Fibroblast of lung (primary cell): ENCODE data around the gene CORIN. TPM values are rescaled to one million over a fixed set of nuclear protein-coding genes. Genes with fewer than 3 reads are reported as not detected.

Source experiments
- DNase-seq, 2 donors: peaks; one replicate each; pipeline versions ENCODE4 v3.0.0 to v3.0.0-alpha.2; 2010; ENCODE audit warnings: low read depth in 2 of 2
- H2AFZ ChIP-seq: 2 replicates; pipeline ENCODE4 v1.5.1; 2012; ENCODE audit warnings: low read length, control low read depth, inconsistent platforms
- H3K27ac ChIP-seq: 2 replicates; pipeline ENCODE4 v1.5.1; 2011; ENCODE audit warnings: low read length, control low read depth; ENCODE audit not compliant: insufficient read depth
- H3K27me3 ChIP-seq: 2 replicates; pipeline ENCODE4 v1.5.1; 2011; ENCODE audit warnings: mild to moderate bottlenecking, low read length; ENCODE audit not compliant: control insufficient read depth, insufficient read depth
- H3K36me3 ChIP-seq: 2 replicates; pipeline ENCODE4 v1.5.1; 2011; ENCODE audit warnings: low read length; ENCODE audit not compliant: control insufficient read depth, insufficient read depth
- H3K4me1 ChIP-seq: 2 replicates; pipeline ENCODE4 v1.5.1; 2011; ENCODE audit warnings: low read length; ENCODE audit not compliant: control insufficient read depth, insufficient read depth; ENCODE audit errors: extremely low read depth
- H3K4me2 ChIP-seq: 2 replicates; pipeline ENCODE4 v1.5.1; 2011; ENCODE audit warnings: low read length, control low read depth; ENCODE audit not compliant: insufficient read depth; ENCODE audit errors: extremely low read depth
- H3K4me3 ChIP-seq, 4 experiments: fragments of 200-600 bp in 1 of 4; sonication (generic) in 1 of 4; replicated peaks in 1 of 4; 2 replicates each; pipeline ENCODE4 v1.5.1; 2011 to 2016; ENCODE audit warnings: low read length in 4 of 4, low read depth in 3 of 4, mild to moderate bottlenecking in 3 of 4, control low read depth in 2 of 4, inconsistent platforms in 1 of 4, mixed read lengths in 1 of 4; ENCODE audit not compliant: insufficient read depth in 1 of 4; ENCODE audit errors: control extremely low read depth in 1 of 4
- H3K79me2 ChIP-seq: 2 replicates; pipeline ENCODE4 v1.5.1; 2012; ENCODE audit warnings: mild to moderate bottlenecking, low read length, inconsistent platforms; ENCODE audit not compliant: control insufficient read depth, insufficient read depth
- H3K9ac ChIP-seq: 2 replicates; pipeline ENCODE4 v1.5.1; 2011; ENCODE audit warnings: mild to moderate bottlenecking, low read length, control low read depth; ENCODE audit not compliant: insufficient read depth
- H3K9me3 ChIP-seq: 2 replicates; pipeline ENCODE4 v1.5.1; 2012; ENCODE audit warnings: low read depth, low read length; ENCODE audit not compliant: control insufficient read depth, insufficient read depth
- H4K20me1 ChIP-seq: 2 replicates; pipeline ENCODE4 v1.5.1; 2011; ENCODE audit warnings: low read length; ENCODE audit not compliant: control insufficient read depth, insufficient read depth; ENCODE audit errors: extremely low read depth
- EZH2 ChIP-seq: IDR thresholded peaks from 2 replicates; pipeline ENCODE4 v1.5.1; 2012; ENCODE audit warnings: low read length, control low read depth, mild to moderate bottlenecking; ENCODE audit errors: missing control alignments
- polyA plus RNA-seq, 2 donors: library from polyadenylated mRNA; depleted of rRNA in 1 of 2; stranded (reverse) in 1 of 2; unstranded in 1 of 2; fragments of >200 nt; gene quantifications; 2 replicates each; pipeline ENCODE4 v1.2.1, GENCODE V29; 2011 to 2012; ENCODE audit warnings: missing spikeins in 1 of 2
- total RNA-seq: library from RNA; depleted of rRNA; stranded (reverse); fragments of >200 nt; gene quantifications from 2 replicates; pipeline ENCODE4 v1.2.1, GENCODE V29; 2014
- TF ChIP-seq, protein P1 (sequence below), 2 donors: IDR thresholded peaks in 1 of 2; conservative IDR thresholded peaks in 1 of 2; 1 replicate in 1 of 2; 2 replicates in 1 of 2; pipeline ENCODE4 v1.5.1; 2011 to 2012; ENCODE audit warnings: low read length in 2 of 2, control low read depth in 1 of 2, inconsistent platforms in 1 of 2, low read depth in 1 of 2, mild to moderate bottlenecking in 1 of 2

Gene CORIN
- total and polyA plus RNA-seq, 2 donors (not counting 1 experiment from before 2014, with no cell fraction given): 1.5 to 22.2 TPM

DNA sequence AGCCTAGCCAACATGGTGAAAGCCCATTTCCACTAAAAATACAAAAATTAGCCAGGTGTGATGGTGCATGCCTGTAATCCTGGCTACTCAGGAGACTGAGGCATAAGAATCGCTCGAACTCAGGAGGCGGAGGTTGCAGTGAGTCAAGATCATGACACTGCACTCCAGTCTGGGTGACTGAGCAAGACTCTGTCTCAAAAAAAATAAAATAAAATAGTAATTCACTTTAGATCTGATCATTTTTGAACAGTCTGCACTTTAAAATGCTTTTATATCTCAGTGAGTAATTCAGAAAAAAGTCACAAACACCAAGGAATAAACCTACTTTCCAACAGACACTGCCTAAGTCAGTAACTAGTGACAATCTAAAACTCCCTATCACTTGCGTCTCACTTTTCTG lies 25.6 kb upstream of the CORIN start:
- H3K27me3 ChIP-seq: no peaks in the 10 kb centered on the region
- no peaks in the 10 kb centered on the region for H3K36me3 ChIP-seq
- no peak overlapping the region for H3K4me3 ChIP-seq
- H3K27ac ChIP-seq: no peak overlapping the region
- H3K9ac ChIP-seq: no peak overlapping the region
- no peak overlapping the region for H2AFZ ChIP-seq
- DNase-seq: peak in 1 of 2 donors; percentile 35
- no peaks in the 10 kb centered on the region for H3K9me3 ChIP-seq
- H4K20me1 ChIP-seq: no peaks in the 10 kb centered on the region
- H3K4me1 ChIP-seq: peaks cover 3% of the 10 kb centered on the region
- no peak for TF ChIP-seq EZH2
- TF ChIP-seq, protein P1, sequence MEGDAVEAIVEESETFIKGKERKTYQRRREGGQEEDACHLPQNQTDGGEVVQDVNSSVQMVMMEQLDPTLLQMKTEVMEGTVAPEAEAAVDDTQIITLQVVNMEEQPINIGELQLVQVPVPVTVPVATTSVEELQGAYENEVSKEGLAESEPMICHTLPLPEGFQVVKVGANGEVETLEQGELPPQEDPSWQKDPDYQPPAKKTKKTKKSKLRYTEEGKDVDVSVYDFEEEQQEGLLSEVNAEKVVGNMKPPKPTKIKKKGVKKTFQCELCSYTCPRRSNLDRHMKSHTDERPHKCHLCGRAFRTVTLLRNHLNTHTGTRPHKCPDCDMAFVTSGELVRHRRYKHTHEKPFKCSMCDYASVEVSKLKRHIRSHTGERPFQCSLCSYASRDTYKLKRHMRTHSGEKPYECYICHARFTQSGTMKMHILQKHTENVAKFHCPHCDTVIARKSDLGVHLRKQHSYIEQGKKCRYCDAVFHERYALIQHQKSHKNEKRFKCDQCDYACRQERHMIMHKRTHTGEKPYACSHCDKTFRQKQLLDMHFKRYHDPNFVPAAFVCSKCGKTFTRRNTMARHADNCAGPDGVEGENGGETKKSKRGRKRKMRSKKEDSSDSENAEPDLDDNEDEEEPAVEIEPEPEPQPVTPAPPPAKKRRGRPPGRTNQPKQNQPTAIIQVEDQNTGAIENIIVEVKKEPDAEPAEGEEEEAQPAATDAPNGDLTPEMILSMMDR (conservative IDR thresholded peaks at IDR 0.05 in 1 of 2, IDR thresholded peaks at IDR 0.05 in 1 of 2; ENCODE audit: low read depth in 1 of 2, low read length in 2 of 2): no peak
- no peak overlapping the region for H3K4me2 ChIP-seq
- H3K79me2 ChIP-seq: no peaks in the 10 kb centered on the region

DNA sequence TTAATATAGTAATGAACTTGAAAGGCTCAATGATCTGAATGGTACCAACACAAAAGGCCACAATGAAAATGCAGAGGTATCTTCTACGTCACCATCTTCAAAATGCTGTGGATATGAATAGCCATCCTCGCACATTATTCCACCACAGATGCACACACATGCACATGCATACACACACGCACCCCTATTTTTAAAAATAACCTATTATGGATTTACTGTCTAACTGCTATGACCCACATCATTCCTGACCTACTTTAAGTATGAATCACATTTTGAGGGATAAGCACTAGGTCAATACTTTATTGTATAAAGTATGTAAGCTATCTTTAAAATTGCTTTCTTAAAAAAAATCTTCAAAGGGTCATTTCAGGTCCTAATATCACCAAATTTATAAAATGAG lies 24.4 kb upstream of the CORIN start:
- H3K9me3 ChIP-seq: no peaks in the 10 kb centered on the region
- no peaks in the 10 kb centered on the region for H3K79me2 ChIP-seq
- H3K9ac ChIP-seq: no peak overlapping the region
- no peaks in the 10 kb centered on the region for H4K20me1 ChIP-seq
- H3K4me3 ChIP-seq: no peak overlapping the region
- TF ChIP-seq, protein P1 (conservative IDR thresholded peaks at IDR 0.05 in 1 of 2, IDR thresholded peaks at IDR 0.05 in 1 of 2; ENCODE audit: low read depth in 1 of 2, low read length in 2 of 2): no peak
- no peak for TF ChIP-seq EZH2
- no peaks in the 10 kb centered on the region for H3K36me3 ChIP-seq
- H3K4me1 ChIP-seq: peaks cover 3% of the 10 kb centered on the region
- no peak overlapping the region for H3K27ac ChIP-seq
- H3K27me3 ChIP-seq: no peaks in the 10 kb centered on the region
- no peak overlapping the region for H2AFZ ChIP-seq
- peak; percentile 53 to 84 for DNase-seq
- no peak overlapping the region for H3K4me2 ChIP-seq

DNA sequence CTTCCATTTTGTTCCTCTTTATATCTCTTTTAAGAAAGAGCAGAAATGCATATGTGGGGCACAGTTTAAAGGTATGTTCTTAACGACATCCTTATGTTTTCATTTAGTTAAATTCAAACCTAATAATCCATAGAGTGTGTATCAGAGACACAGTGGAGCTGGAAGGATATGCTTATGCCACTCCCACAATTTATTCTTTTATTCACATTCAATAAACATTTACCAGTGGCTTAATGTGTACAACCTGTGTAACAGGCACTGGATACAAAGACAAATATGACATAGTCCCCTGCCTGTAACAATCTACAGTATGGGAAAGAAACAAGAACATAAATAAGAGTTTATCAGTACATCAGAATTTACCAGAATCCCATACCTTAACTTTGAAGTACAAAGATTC lies 22.4 kb upstream of the CORIN start:
- Histone ChIP-seq H3K9me3 (no peaks in the 10 kb centered on the region), H3K4me3 (no peak overlapping the region), H3K4me2 (no peak overlapping the region), H3K9ac (no peak overlapping the region), H3K79me2 (no peaks in the 10 kb centered on the region), H3K36me3 (no peaks in the 10 kb centered on the region), H3K4me1 (peaks cover 5% of the 10 kb centered on the region), H2AFZ (no peak overlapping the region), H3K27me3 (no peaks in the 10 kb centered on the region), H4K20me1 (no peaks in the 10 kb centered on the region), H3K27ac (no peak overlapping the region)
- no peak for DNase-seq
- TF ChIP-seq EZH2: no peak
- TF ChIP-seq, protein P1 (conservative IDR thresholded peaks at IDR 0.05 in 1 of 2, IDR thresholded peaks at IDR 0.05 in 1 of 2; ENCODE audit: low read depth in 1 of 2, low read length in 2 of 2): no peak
